ENCODE measurements around the gene NSD2. TPM values are rescaled to one million over a fixed set of nuclear protein-coding genes. Genes with fewer than 3 reads are reported as not detected.
"Not testable (repeated sequence)": the region's sequence is repeated elsewhere in the genome, so short reads cannot be mapped to it uniquely, and the experiment has no call there.

NSD2 gene
- total RNA-seq, 2 donors from 2014 or later = 80.1 to 176 TPM

- intact Hi-C loops (cut with DNase I) = no loop called here
- DNase-seq = no peak
- Histone ChIP-seq H3K27me3 (no peaks in the 10 kb centered on the region), H3K4me3 (no peak overlapping the region), H3K9ac (ENCODE audit: low read depth in 2 of 2, low read length in 2 of 2) (no peak overlapping the region), H3K27ac (no peak overlapping the region), H3K9me3 (no peaks in the 10 kb centered on the region), H3K4me1 (no peaks in the 10 kb centered on the region), H3K36me3 (no peaks in the 10 kb centered on the region)
- TF ChIP-seq, protein P1, sequence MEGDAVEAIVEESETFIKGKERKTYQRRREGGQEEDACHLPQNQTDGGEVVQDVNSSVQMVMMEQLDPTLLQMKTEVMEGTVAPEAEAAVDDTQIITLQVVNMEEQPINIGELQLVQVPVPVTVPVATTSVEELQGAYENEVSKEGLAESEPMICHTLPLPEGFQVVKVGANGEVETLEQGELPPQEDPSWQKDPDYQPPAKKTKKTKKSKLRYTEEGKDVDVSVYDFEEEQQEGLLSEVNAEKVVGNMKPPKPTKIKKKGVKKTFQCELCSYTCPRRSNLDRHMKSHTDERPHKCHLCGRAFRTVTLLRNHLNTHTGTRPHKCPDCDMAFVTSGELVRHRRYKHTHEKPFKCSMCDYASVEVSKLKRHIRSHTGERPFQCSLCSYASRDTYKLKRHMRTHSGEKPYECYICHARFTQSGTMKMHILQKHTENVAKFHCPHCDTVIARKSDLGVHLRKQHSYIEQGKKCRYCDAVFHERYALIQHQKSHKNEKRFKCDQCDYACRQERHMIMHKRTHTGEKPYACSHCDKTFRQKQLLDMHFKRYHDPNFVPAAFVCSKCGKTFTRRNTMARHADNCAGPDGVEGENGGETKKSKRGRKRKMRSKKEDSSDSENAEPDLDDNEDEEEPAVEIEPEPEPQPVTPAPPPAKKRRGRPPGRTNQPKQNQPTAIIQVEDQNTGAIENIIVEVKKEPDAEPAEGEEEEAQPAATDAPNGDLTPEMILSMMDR (IDR thresholded peaks at IDR 0.05) = no peak
These were observed 126.5 kb downstream of the NSD2 start for GRCh38 chr4:1997712-1998111.

GRCh38 chr4:1998296-1998695 lies 127.1 kb downstream of the NSD2 start:
- no peaks in the 10 kb centered on the region for H3K36me3 ChIP-seq
- intact Hi-C loops (cut with DNase I) = no loop called here
- no peak for DNase-seq
- H3K4me3 ChIP-seq = no peak overlapping the region
- TF ChIP-seq, protein P1 (IDR thresholded peaks at IDR 0.05) = no peak
- H3K9ac ChIP-seq (ENCODE audit: low read depth in 2 of 2, low read length in 2 of 2) = no peak overlapping the region
- H3K4me1 ChIP-seq = no peaks in the 10 kb centered on the region
- H3K27ac ChIP-seq = no peak overlapping the region
- H3K9me3 ChIP-seq = no peaks in the 10 kb centered on the region
- no peaks in the 10 kb centered on the region for H3K27me3 ChIP-seq

DNA sequence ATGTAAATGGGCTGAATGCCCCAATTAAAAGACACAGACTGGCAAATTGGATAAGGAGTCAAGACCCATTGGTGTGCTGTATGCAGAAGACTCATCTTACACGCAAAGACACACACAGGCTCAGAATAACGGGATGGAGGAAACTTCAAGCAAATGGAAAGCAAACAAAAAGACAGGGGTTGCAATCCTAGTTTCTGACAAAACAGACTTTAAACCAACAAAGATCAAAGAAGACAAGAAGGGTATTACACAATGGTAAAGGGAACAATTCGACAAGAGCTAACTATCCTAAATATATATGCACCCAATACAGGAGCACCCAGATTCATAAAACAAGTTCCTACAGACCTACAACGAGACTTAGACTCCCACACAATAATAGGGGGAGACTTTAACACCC lies 128.1 kb downstream of the NSD2 start:
- not testable (repeated sequence) for DNase-seq, H3K4me3 ChIP-seq

DNA sequence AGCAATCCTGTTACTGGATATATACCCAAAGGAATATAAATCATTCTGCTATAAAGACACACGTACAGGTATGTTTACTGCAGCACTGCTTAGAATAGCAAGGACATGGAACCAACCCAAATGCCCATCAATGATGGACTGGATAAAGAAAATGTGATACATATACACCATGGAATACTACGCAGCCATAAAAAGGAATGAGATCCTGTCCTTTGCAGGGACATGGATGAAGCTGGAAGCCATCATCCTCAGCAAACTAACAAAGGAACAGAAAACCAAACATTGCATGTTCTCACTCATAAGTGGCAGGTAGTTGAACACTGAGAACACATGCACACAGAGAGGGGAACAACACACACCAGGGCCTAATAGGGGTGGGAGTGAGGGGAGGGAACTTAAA lies 132.2 kb downstream of the NSD2 start:
- not testable (repeated sequence) for DNase-seq; H3K27me3 ChIP-seq; H3K9me3 ChIP-seq; H3K27ac ChIP-seq; H3K36me3 ChIP-seq; H3K9ac ChIP-seq (ENCODE audit: low read depth in 2 of 2, low read length in 2 of 2); H3K4me1 ChIP-seq; H3K4me3 ChIP-seq
- intact Hi-C loops (cut with DNase I) = loop anchor here (10.0 kb wide), 1 partner anchor 159 kb away; no protein-coding TSS in a partner anchor

More for the DNA sequence above, 128.1 kb downstream of the NSD2 start:
- H3K9me3 ChIP-seq; H3K27ac ChIP-seq; intact Hi-C loops (cut with DNase I); H3K4me1 ChIP-seq; H3K9ac ChIP-seq (ENCODE audit: low read depth in 2 of 2, low read length in 2 of 2); H3K27me3 ChIP-seq; H3K36me3 ChIP-seq: not testable (repeated sequence)

DNA sequence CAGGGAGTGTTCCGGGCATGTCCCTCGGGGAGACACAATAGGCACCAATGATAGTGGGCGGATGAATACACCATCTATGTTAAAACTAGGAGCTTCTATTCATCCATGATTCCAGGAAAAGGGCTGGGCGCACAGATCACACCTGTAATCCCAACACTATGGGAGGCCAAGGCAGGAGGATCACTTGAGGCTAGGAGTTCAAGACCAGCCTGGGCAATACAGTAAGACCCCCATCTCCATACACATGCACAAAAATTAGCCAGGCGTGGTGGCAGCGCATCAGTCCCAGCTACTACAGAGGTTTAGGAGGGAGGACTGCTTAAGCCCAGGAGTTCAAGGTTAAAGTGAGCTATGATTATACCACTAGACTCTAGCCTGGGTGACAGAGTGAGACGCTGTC lies 135.2 kb downstream of the NSD2 start:
- TF ChIP-seq, protein P1 (IDR thresholded peaks at IDR 0.05) = no peak
- no peaks in the 10 kb centered on the region for H3K4me1 ChIP-seq
- intact Hi-C loops (cut with DNase I) = loop anchor here (10.0 kb wide), 1 partner anchor 162 kb away; no protein-coding TSS in a partner anchor
- no peaks in the 10 kb centered on the region for H3K27me3 ChIP-seq
- no peak overlapping the region for H3K4me3 ChIP-seq
- no peak overlapping the region for H3K9ac ChIP-seq (ENCODE audit: low read depth in 2 of 2, low read length in 2 of 2)
- H3K36me3 ChIP-seq = no peaks in the 10 kb centered on the region
- no peaks in the 10 kb centered on the region for H3K9me3 ChIP-seq
- no peak overlapping the region for H3K27ac ChIP-seq
- DNase-seq = no peak

DNA sequence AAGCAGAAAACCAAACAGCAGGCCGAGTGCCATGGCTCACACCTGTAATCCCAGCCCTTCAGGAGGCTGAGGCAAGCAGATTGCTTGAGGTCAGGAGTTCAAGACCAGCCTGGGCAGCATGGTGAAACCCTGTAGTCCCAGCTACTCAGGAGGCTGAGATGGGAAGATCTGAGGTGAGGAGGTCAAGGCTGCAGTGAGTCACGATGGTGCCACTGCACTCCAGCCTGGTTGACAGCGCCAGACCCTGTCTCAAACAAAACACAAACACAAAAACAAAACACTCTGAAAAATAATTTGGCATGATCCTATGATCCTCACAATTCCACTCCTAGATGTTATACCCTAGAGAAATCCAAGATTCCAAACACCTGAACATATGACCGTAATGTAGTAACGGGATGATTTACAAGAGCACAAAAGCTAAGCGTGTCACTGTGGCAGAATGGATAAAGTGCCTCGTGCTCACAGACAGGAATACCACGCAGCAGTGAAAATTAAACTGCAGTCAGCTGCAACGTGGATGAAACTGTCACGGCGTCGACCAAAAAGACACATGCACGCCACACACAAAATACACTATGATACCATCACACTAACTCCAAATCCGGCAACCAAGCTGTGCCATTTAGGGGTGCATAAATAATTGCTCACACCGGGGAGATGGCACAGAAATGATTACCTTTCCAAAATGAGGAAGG lies 135.9 kb downstream of the NSD2 start:
- Histone ChIP-seq H3K9ac (ENCODE audit: low read depth in 2 of 2, low read length in 2 of 2) (peak overlapping the region; percentile 50 to 84), H3K27me3 (no peaks in the 10 kb centered on the region), H3K9me3 (no peaks in the 10 kb centered on the region), H3K27ac (no peak overlapping the region), H3K36me3 (no peaks in the 10 kb centered on the region), H3K4me3 (peak overlapping the region; percentile 87), H3K4me1 (no peaks in the 10 kb centered on the region)
- DNase-seq = no peak
- TF ChIP-seq, protein P1 (IDR thresholded peaks at IDR 0.05) = no peak
- intact Hi-C loops (cut with DNase I) = loop anchor here (10.0 kb wide), 1 partner anchor 162 kb away; no protein-coding TSS in a partner anchor
